HCT116 (cell line): ENCODE results near the gene LHPP. TPM values are rescaled to one million over a fixed set of nuclear protein-coding genes. Genes with fewer than 3 reads are reported as not detected.
A peak's percentile ranks its signal among the peaks of the same experiment; 100 is the strongest.

Source experiments
- ATAC-seq: fragments of 200-7000 bp; cut with Tn5 transposase; 2 replicates; pipeline ENCODE4 v1.9.1; 2020; ENCODE audit warnings: mild to moderate bottlenecking, moderate library complexity
- BruUV-seq: library from RNA; stranded (reverse); fragments of 400-500 nt; replicated peaks from 2 replicates; lab custom pipeline; 2021; lab: Mats Ljungman, UMichigan
- CTCF ChIA-PET: fragments of 300-600 bp; sonication (Branson Sonifier 250); formaldehyde crosslinking; loops from one replicate; lab custom pipeline; 2021; ENCODE audit warnings: antibody characterized with exemption; lab: Charles Lee
- POLR2A ChIA-PET: fragments of 300-600, 350-600 bp; sonication (Branson Sonifier 250); formaldehyde crosslinking; loops from one replicate; lab custom pipeline; 2021; ENCODE audit warnings: antibody characterized with exemption; lab: Charles Lee
- RAD21 ChIA-PET, 2 experiments: fragments of 300-600 bp; sonication (Branson Sonifier 250); formaldehyde crosslinking; loops; one replicate each; lab custom pipeline; 2023; ENCODE audit warnings: low total read pairs in 2 of 2; ENCODE audit not compliant: uncharacterized antibody in 2 of 2, unreplicated experiment in 2 of 2, low non-redundant PET in 1 of 2; lab: Charles Lee
- DNase-seq: peaks from one replicate; pipeline ENCODE4 v3.0.0-alpha.2; 2010; ENCODE audit warnings: low read depth, low spot score
- H2AFZ ChIP-seq: fragments of 200-600 bp; shearing (Covaris generic), sonication (generic); 2 replicates; pipeline ENCODE4 v1.6.1; 2017; ENCODE audit warnings: low read depth, mixed run types, mixed read lengths, antibody characterized with exemption, low read length; ENCODE audit not compliant: poor library complexity, severe bottlenecking
- H3K27ac ChIP-seq: 2 replicates; pipeline ENCODE4 v1.5.1; 2012; ENCODE audit warnings: low read depth, low read length
- H3K27me3 ChIP-seq: fragments of 200-600 bp; sonication (generic); 2 replicates; pipeline ENCODE4 v1.6.1; 2016; ENCODE audit warnings: mixed run types, low read length, mixed read lengths; ENCODE audit not compliant: insufficient read depth
- H3K36me3 ChIP-seq, 2 experiments: fragments of 200-500 bp in 1 of 2; fragments of 200-600 bp in 1 of 2; sonication (Bioruptor generic) in 1 of 2; sonication (generic) in 1 of 2; 2 replicates each; pipeline versions ENCODE4 v1.5.1 to v1.6.1; 2014 to 2016; ENCODE audit warnings: low read length in 2 of 2, inconsistent platforms in 1 of 2, mixed read lengths in 1 of 2, mixed run types in 1 of 2; ENCODE audit not compliant: insufficient read depth in 2 of 2, control insufficient read depth in 1 of 2
- H3K4me1 ChIP-seq, 2 experiments: fragments of 200-600 bp in 1 of 2; sonication (generic) in 1 of 2; 2 replicates each; pipeline versions ENCODE4 v1.5.1 to v1.6.1; 2012 to 2017; ENCODE audit warnings: low read length in 2 of 2, inconsistent platforms in 1 of 2, mild to moderate bottlenecking in 1 of 2, mixed read lengths in 1 of 2, mixed run types in 1 of 2, moderate library complexity in 1 of 2; ENCODE audit not compliant: insufficient read depth in 2 of 2, control insufficient read depth in 1 of 2
- H3K4me2 ChIP-seq: fragments of 200-600 bp; sonication (generic); 2 replicates; pipeline ENCODE4 v1.6.1; 2017; ENCODE audit warnings: mixed run types, low read length, mixed read lengths
- H3K4me3 ChIP-seq, 2 experiments: fragments of 200-600 bp in 1 of 2; sonication (generic) in 1 of 2; replicated peaks in 1 of 2; 2 replicates each; pipeline ENCODE4 v1.5.1; 2011 to 2016; ENCODE audit warnings: low read length in 2 of 2, control low read depth in 1 of 2, low read depth in 1 of 2, mild to moderate bottlenecking in 1 of 2, mixed read lengths in 1 of 2, mixed run types in 1 of 2
- H3K79me2 ChIP-seq: fragments of 200-600 bp; sonication (generic); 2 replicates; pipeline ENCODE4 v1.6.1; 2017; ENCODE audit warnings: mild to moderate bottlenecking, mixed run types, low read length, moderate library complexity, mixed read lengths; ENCODE audit not compliant: insufficient read depth
- H3K9ac ChIP-seq: fragments of 200-600 bp; sonication (generic); 2 replicates; pipeline ENCODE4 v1.6.1; 2016; ENCODE audit warnings: low read length, mixed read lengths
- H3K9me2 ChIP-seq: fragments of 200-600 bp; sonication (generic), shearing (Covaris generic); 2 replicates; pipeline ENCODE4 v1.6.1; 2017; ENCODE audit warnings: mixed run types, mild to moderate bottlenecking, moderate library complexity; ENCODE audit not compliant: insufficient read depth
- H3K9me3 ChIP-seq, 2 experiments: fragments of 200-500 bp in 1 of 2; fragments of 200-600 bp in 1 of 2; sonication (Bioruptor generic) in 1 of 2; sonication (generic) in 1 of 2; 2 replicates each; pipeline ENCODE4 v1.6.1; 2014 to 2017; ENCODE audit warnings: low read length in 2 of 2, mixed read lengths in 2 of 2, inconsistent platforms in 1 of 2, low read depth in 1 of 2, mild to moderate bottlenecking in 1 of 2, mixed run types in 1 of 2, moderate library complexity in 1 of 2; ENCODE audit not compliant: control insufficient read depth in 1 of 2, insufficient read depth in 1 of 2
- H4K20me1 ChIP-seq: fragments of 200-600 bp; sonication (generic), shearing (Covaris generic); 2 replicates; pipeline ENCODE4 v1.6.1; 2017; ENCODE audit warnings: mixed run types, mild to moderate bottlenecking, moderate library complexity; ENCODE audit not compliant: insufficient read depth
- CBX3 ChIP-seq: IDR thresholded peaks from 2 replicates; pipeline ENCODE4 v1.6.1; 2012; ENCODE audit warnings: low read depth
- CEBPB ChIP-seq: IDR thresholded peaks from 2 replicates; pipeline ENCODE4 v1.6.1; 2012; ENCODE audit warnings: low read depth
- CTCF ChIP-seq, 3 experiments: fragments of 200-600 bp in 1 of 3; sonication (generic) in 1 of 3; IDR thresholded peaks in 2 of 3; conservative IDR thresholded peaks in 1 of 3; 2 replicates each; pipeline ENCODE4 v1.5.1; 2012 to 2017; ENCODE audit warnings: low read depth in 2 of 3, low read length in 2 of 3, antibody characterized with exemption in 1 of 3, borderline replicate concordance in 1 of 3, control low read depth in 1 of 3, mild to moderate bottlenecking in 1 of 3, mixed read lengths in 1 of 3, mixed run types in 1 of 3, moderate library complexity in 1 of 3; ENCODE audit not compliant: insufficient read depth in 1 of 3
- EGR1 ChIP-seq: IDR thresholded peaks from 2 replicates; pipeline ENCODE4 v1.6.1; 2012; ENCODE audit warnings: low read depth
- ELF1 ChIP-seq: IDR thresholded peaks from 2 replicates; pipeline ENCODE4 v1.6.1; 2012; ENCODE audit warnings: low read depth, borderline replicate concordance
- EZH2 ChIP-seq: fragments of 200-600 bp; sonication (generic); IDR thresholded peaks from 2 replicates; pipeline ENCODE4 v1.6.1; 2017; ENCODE audit warnings: antibody characterized with exemption, mixed run types
- EZH2phosphoT487 ChIP-seq: fragments of 200-600 bp; IDR thresholded peaks from 2 replicates; pipeline ENCODE4 v1.6.1; 2018; ENCODE audit warnings: antibody characterized with exemption, borderline replicate concordance
- FOSL1 ChIP-seq: IDR thresholded peaks from 2 replicates; pipeline ENCODE4 v1.6.1; 2012; ENCODE audit warnings: low read depth
- MAX ChIP-seq: IDR thresholded peaks from 2 replicates; pipeline ENCODE4 v1.6.1; 2012
- POLR2A ChIP-seq: IDR thresholded peaks from 2 replicates; pipeline ENCODE4 v1.7.0; 2011; ENCODE audit warnings: borderline replicate concordance; ENCODE audit not compliant: insufficient read depth, insufficient read length; ENCODE audit errors: extremely low read depth
- POLR2AphosphoS5 ChIP-seq: IDR thresholded peaks from 2 replicates; pipeline ENCODE4 v1.6.1; 2011; ENCODE audit warnings: mild to moderate bottlenecking, low read depth, low read length, moderate library complexity
- RAD21 ChIP-seq: IDR thresholded peaks from 2 replicates; pipeline ENCODE4 v1.6.1; 2012; ENCODE audit warnings: low read depth, mild to moderate bottlenecking
- SP1 ChIP-seq: IDR thresholded peaks from 2 replicates; pipeline ENCODE4 v1.6.1; 2012; ENCODE audit warnings: low read depth
- SRF ChIP-seq: IDR thresholded peaks from 2 replicates; pipeline ENCODE4 v1.6.1; 2012; ENCODE audit warnings: low read depth
- TCF7L2 ChIP-seq: IDR thresholded peaks from 2 replicates; pipeline ENCODE4 v1.7.0; 2011; ENCODE audit warnings: borderline replicate concordance, inconsistent platforms; ENCODE audit not compliant: insufficient read depth, insufficient read length; ENCODE audit errors: extremely low read depth
- ZBTB33 ChIP-seq: IDR thresholded peaks from 2 replicates; pipeline ENCODE4 v1.6.1; 2011; ENCODE audit warnings: mild to moderate bottlenecking, low read length, moderate library complexity; ENCODE audit not compliant: insufficient replicate concordance; ENCODE audit errors: extremely low read depth
- ZNF274 ChIP-seq: fragments of 200-500 bp; sonication (Bioruptor generic); IDR thresholded peaks from 2 replicates; pipeline ENCODE4 v1.6.1; 2014; ENCODE audit warnings: mild to moderate bottlenecking, low read depth, low read length, inconsistent platforms
- intact Hi-C: fragments of 100-400 bp; cut with micrococcal nuclease; formaldehyde crosslinking; loops from 2 replicates; pipeline ENCODE4 v1.10.0; 2022
- total RNA-seq: library from RNA; stranded (reverse); gene quantifications from one replicate; pipeline ENCODE4 v1.2.1, GENCODE V29; 2021; ENCODE audit not compliant: unreplicated experiment

Gene LHPP
- total RNA-seq, 1 experiment from 2014 or later = 45.8 TPM

GRCh38 chr10:124459395-124459794 is 2.2 kb upstream of the LHPP start:
- BruUV-seq = no TSS peak
- no peaks in the 10 kb centered on the region for H3K9me2 ChIP-seq
- TF ChIP-seq SP1 = no peak
- peak; percentile 25; the same call in 1 of the 2 replicates for TF ChIP-seq MAX
- TF ChIP-seq, all 23 proteins: peak for 1
- Histone ChIP-seq H3K9ac (no peak overlapping the region), H3K79me2 (no peaks in the 10 kb centered on the region), H3K4me1 (peaks cover 6 to 33% of the 10 kb centered on the region in 2 experiments; a peak in 3 of 4 replicates), H3K36me3 (no peaks in the 10 kb centered on the region), H3K4me2 (no peak overlapping the region), H2AFZ (no peak overlapping the region), H4K20me1 (no peaks in the 10 kb centered on the region), H3K27me3 (no peaks in the 10 kb centered on the region; the same call in 1 of the 2 replicates), H3K27ac (no peak overlapping the region), H3K9me3 (no peaks in the 10 kb centered on the region), H3K4me3 (no peak overlapping the region)
- ATAC-seq (no peak), DNase-seq (no peak)
- intact Hi-C loops = no loop called here
- ChIA-PET RAD21 (no interaction called here), POLR2A (no interaction called here), CTCF (no interaction called here)

- Histone ChIP-seq H3K4me1 (peaks cover 6 to 40% of the 10 kb centered on the region in 2 experiments; a peak in 3 of 4 replicates), H3K27me3 (no peaks in the 10 kb centered on the region), H3K79me2 (no peaks in the 10 kb centered on the region), H3K9me3 (no peaks in the 10 kb centered on the region), H3K9ac (no peak overlapping the region), H3K36me3 (no peaks in the 10 kb centered on the region), H2AFZ (no peak overlapping the region), H4K20me1 (no peaks in the 10 kb centered on the region), H3K4me3 (no peak overlapping the region), H3K9me2 (no peaks in the 10 kb centered on the region), H3K27ac (no peak overlapping the region), H3K4me2 (no peak overlapping the region)
- intact Hi-C loops = no loop called here
- CTCF ChIA-PET = interaction anchor here (1.1 to 1.9 kb wide), 2 partner anchors 12 to 465 kb away, joined by 3 to 4 read pairs; no protein-coding TSS in a partner anchor
- DNase-seq (no peak), ATAC-seq (no peak)
- POLR2A ChIA-PET = interaction anchor here (2.0 kb wide), 1 partner anchor 41 kb away, joined by 10 read pairs; the partner anchor contains the start of gene OAT
- RAD21 ChIA-PET = no interaction called here
- no TSS peak for BruUV-seq
- TF ChIP-seq TCF7L2 (no peak), ZBTB33 (no peak), ELF1 (no peak), SRF (no peak), CEBPB (no peak), RAD21 (no peak), EZH2phosphoT487 (no peak), MAX (no peak), ZNF274 (no peak), CBX3 (no peak), SP1 (no peak), POLR2AphosphoS5 (no peak), CTCF (IDR thresholded peaks at IDR 0.05 in 2 of 3, conservative IDR thresholded peaks at IDR 0.05 in 1 of 3; ENCODE audit: borderline replicate concordance in 1 of 3, insufficient read depth in 1 of 3, low read depth in 2 of 3, low read length in 2 of 3) (no peak), EZH2 (no peak), FOSL1 (no peak), EGR1 (no peak), POLR2A (no peak)
Measured at GRCh38 chr10:124460144-124460543, 1.5 kb upstream of the LHPP start.
